ENCODE results near the gene SPATA6L.

Gene SPATA6L

DNA sequence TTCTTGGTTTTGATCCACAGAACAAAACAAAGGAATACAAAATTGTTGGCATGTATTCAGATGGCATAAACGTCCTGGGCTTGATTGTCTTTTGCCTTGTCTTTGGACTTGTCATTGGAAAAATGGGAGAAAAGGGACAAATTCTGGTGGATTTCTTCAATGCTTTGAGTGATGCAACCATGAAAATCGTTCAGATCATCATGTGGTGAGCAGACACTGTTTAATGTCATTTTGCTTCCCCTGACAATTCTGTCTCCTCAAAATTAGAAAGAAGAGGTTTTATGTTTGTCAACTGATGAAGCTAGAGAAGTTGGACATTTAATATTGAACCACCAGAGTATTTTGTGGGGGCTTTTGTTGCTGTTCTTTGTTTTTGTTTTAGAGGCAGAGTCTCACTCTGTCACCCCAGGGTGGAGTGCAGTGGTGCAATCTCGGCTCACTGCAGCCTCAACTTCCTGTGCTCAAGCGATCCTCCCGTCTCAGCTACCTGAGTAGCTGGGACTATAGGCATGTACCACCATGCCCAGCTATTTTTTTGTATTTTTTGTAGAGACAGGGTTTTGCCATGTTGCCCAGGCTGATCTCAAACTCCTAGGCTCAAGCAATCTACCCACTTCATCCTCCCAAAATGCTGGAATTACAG, 94.0 kb downstream of the SPATA6L start:
- DNase-seq: no peak
- intact Hi-C loops (cut with DNase I): no loop called here

- intact Hi-C loops (cut with DNase I): no loop called here
- DNase-seq: no peak
These were observed 97.2 kb downstream of the SPATA6L start for GRCh38 chr9:4569101-4569500.

DNA sequence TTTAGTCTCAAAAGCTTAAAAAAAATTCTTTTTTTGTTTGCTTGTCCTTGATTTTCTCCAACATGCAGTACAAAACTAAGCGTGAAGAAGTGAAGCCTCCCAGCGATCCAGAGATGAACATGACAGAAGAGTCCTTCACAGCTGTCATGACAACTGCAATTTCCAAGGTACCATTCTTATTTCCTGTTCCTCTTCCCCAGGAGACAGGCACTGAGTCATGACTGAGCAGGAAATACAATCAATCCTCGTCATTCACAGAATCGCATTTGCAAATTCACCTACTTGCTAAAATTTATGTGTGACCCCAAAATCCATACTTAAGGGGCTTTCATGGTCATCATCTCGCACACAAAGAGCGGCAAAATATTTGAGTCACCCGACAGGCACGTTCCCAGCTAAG, 98.7 kb downstream of the SPATA6L start:
- DNase-seq: peak in 6 of 42 donors; percentile 16 to 49 (median 22)
- intact Hi-C loops (cut with DNase I): no loop called here

DNA sequence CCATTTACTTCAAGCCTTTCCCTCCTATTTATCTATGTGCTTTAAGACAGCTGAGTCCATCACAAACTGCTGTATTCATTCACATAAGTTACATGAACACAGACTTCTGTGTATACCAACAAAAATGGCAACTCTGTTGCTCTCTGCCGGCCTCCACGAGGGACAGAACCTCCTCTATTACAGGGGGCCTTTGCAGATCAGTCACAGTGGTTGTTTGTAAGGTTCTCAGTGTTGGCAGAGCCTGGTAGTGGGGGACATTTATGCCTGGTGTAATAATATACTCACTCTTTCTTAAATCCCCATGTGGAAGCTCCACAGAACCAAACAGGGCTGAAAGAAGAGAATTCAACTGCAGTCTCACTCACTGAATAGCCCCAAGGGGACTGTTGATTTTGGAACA, 99.5 kb downstream of the SPATA6L start:
- DNase-seq: peak in 13 of 42 donors; percentile 6 to 52 (median 26)

DNA sequence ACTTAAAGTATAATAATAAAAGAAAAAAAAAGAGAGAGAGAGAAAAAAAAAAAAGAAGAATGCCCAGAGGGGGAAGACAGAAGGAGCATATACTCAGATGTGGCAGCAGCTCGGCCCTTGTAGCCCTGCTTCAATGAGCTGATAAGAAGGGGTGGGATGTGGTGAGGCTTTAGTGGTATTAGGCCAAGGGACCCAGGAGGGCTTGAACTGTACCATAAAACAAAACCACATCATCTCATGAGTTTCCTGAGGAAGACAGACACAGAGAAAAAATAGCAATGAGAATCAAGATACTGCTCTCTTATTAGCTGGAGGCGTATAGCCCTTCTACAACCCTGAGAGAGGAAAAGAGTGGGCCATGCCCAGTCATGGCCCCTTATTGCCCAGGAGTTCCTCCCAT, 103.2 kb downstream of the SPATA6L start:
- intact Hi-C loops (cut with DNase I): no loop called here
- DNase-seq: peak in 1 of 42 donors; percentile 22

More for the DNA sequence above, 99.5 kb downstream of the SPATA6L start:
- intact Hi-C loops (cut with DNase I): no loop called here

DNA sequence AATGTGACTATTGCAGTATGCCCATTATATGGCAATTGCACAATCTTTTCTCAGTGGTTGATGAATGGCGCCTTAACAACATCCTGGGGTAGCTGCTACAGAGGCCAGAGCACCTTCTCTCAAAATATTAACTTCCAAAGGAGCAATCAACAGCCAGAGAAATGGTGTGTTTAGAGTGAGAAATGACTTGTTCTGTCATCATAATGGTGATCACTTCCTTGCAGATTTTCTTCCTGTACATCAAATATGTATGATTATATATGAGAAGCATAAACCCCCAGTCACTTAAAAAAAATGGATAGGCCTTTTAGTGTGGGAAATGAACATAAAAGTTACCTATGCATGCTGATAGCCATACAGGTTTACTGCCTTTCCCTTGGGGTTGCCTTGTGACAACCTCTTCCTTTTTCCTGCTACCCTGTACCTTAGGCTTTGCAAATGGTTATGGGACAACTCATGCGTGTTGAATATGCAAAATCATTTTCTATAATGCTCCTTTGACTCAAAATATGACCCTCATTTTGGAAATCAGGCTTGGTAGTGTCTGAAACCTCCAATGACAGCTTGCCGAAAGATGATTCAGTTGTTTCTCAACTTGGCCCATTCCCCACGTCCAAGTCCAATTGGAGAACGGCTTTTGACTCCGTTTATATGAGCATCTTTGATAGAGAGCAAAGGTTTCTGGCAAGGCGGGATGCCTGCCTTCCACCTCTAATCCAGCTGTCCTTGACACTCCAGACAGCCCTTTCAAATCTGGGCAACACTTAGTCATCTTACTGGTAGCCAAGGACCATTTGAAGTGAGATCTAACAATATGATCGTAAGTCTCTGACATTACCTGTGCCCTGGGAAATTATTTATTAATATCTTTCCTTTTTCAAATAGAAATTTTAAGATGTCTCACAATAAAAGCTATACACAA, 106.8 kb downstream of the SPATA6L start:
- no peak for DNase-seq
- intact Hi-C loops (cut with DNase I): no loop called here

DNA sequence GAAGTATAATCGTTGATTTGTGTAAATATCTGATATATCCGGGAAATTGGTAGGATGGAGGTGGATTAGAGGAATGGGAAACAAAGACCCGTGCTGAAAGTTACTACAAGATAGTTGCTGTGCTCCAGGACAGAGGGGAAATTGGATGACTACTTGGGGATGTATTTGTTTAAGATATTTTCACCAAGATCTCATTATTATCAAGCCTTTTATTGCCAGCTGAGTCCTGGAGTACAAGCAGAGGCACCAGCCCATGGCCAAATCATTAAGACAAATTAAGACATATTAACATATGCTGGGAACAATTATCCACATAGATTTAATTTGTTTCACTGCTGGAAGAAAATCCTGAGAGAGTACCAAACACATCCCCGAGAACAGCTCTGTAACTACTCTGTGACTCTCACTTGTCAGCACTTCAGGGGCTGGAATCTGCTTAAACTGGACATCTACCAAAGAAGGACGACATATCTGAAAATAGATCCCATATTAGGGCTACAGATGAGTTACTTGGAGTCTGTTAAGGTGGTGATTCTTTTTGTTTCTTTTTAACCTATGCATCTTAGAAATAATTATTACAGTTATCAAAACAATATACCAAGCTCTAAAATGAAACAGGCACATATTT, 107.8 kb downstream of the SPATA6L start:
- DNase-seq: no peak
- intact Hi-C loops (cut with DNase I): no loop called here

DNA sequence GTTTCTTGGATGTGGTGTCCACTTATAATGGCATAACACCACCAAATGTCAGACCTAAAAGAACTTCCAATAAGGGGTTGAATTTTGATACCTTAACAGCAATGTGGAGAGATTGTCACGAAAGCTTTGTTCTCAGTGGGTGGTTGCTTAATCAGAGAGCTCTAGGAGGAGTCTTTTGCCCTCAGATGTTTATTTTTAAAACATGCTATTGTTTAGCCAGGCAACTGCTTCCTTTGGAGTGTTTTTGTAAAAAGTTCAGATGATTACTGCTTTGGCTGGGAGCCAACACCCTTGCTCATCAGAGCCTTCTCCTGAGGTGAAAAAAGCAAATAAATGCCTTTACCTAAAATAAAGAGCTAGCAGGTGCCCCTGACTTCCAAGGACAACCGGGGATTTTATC, 111.0 kb downstream of the SPATA6L start:
- peak in 3 of 42 donors; percentile 14 to 36 (median 30) for DNase-seq
- intact Hi-C loops (cut with DNase I): no loop called here

DNA sequence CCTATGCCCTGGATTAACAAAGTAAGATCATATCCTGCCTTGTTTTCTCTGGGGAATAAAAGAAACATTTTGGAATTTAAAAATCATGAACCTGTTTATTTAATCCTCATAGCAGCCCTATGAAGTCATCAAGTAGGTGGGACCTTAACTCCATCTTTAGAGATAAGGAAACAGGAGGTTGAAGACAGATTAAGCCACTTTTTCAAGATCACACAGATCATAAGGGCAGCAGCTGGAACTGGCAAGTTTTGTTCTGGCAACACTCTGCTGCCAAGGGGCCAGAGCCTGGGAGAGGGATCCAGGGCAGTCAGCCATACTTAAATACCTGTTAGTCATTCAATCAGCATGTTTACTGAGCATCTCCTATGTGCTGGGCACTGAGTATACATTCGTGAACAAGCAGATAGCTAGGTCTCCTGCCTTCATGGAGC, 112.3 kb downstream of the SPATA6L start:
- intact Hi-C loops (cut with DNase I): no loop called here
- DNase-seq: no peak

GRCh38 chr9:4550777-4551484, 115.3 kb downstream of the SPATA6L start:
- intact Hi-C loops (cut with DNase I): no loop called here
- no peak for DNase-seq

DNA sequence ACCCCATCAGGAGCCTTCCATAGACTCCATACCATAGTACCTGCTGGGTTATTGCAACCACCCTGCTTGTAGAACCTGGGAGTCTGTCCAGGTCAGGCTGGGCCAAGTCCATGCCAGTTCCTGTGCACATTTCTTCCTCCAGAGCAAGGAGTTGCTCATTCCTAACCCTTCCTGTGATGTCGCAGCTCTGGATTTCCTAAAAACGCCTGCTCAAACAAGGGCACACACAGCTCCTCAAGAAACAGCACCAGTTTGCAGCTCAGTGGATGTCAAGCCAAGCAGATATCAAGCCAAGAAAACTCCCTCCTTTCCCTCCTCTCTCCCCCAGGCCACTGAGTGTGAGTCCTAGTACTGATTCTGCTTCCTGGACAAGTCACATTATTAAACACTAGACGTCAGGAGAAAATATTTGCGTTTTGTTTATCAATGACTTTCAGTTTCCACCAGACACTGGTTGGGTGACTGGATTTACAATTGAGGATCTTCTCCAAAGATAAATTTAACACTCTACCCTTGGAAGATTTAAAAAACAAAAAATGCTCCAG, 116.5 kb downstream of the SPATA6L start:
- DNase-seq: no peak
- intact Hi-C loops (cut with DNase I): no loop called here

DNA sequence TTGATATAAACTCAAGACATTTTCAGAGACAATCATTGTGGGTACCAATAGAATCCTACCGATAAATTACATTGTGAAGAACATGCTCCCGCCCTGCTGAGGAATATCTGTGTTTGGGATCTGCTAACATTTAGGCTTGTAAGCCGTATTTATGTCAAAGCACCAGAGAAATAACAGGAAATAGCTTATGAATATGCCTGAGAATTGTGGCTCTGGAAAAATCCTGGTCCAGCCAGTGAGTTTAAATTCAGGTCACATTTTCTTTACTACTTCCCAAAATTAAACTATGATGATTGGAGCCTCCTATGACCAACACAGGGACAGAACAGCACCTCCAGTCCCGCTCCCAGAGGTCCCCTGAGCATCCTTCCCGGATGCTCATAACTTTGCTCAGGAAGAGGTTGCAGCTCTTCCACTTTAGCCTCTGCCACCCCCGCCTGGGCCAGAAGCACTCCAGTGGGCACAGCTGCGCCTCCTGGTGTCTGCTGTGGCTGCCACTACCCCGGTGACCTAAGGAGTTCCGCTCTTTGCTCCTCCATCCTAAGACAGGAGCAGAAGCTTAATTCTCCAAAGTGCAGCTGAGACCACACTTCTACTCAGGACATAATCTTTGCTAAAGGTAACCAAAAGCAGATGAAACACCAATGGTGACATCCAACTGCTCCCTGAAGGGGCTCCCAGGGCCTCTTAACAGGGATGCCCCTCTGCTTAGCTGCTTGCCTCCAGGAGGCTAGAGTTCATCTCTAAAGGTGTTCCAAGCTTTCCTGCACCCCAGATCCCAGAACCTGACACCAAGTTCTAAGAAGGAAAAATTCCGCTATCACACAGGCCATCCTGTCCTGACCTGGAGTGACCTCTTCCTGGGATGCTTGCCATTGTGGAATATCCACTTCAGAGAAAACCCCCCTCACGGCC, 117.2 kb downstream of the SPATA6L start:
- no peak for DNase-seq
- intact Hi-C loops (cut with DNase I): no loop called here

Data from head of caudate nucleus (tissue), 42 donors.